Lung (tissue), 12 donors: ENCODE data around the gene PLCB4. TPM values are rescaled to one million over a fixed set of nuclear protein-coding genes. Genes with fewer than 3 reads are reported as not detected.

ENCODE experiments used
- ATAC-seq: fragments of 200-7000 bp; cut with Tn5 transposase; one replicate; pipeline ENCODE4 v1.9.1; 2020; ENCODE audit warnings: moderate number of reproducible peaks; ENCODE audit not compliant: insufficient read depth, low FRiP score
- DNase-seq, 3 donors: peaks; one replicate each; pipeline ENCODE4 v3.0.0-alpha.2; 2013 to 2017
- H3K27ac ChIP-seq, 2 donors: one replicate each; pipeline ENCODE4 v1.5.1; 2013; ENCODE audit warnings: mild to moderate bottlenecking in 2 of 2, moderate library complexity in 2 of 2, control low read depth in 1 of 2, inconsistent platforms in 1 of 2, low read depth in 1 of 2, low read length in 1 of 2
- H3K27me3 ChIP-seq, 3 donors: one replicate each; pipeline ENCODE4 v1.5.1; 2013; ENCODE audit warnings: low read length in 2 of 3; ENCODE audit not compliant: control insufficient read depth in 3 of 3, insufficient read depth in 3 of 3
- H3K36me3 ChIP-seq, 4 donors: one replicate each; pipeline ENCODE4 v1.5.1; 2013; ENCODE audit warnings: low read length in 4 of 4, mild to moderate bottlenecking in 1 of 4, moderate library complexity in 1 of 4; ENCODE audit not compliant: control insufficient read depth in 4 of 4, insufficient read depth in 4 of 4
- H3K4me1 ChIP-seq, 5 donors: one replicate each; pipeline ENCODE4 v1.5.1; 2013; ENCODE audit warnings: low read length in 5 of 5, mild to moderate bottlenecking in 2 of 5, moderate library complexity in 1 of 5; ENCODE audit not compliant: control insufficient read depth in 5 of 5, insufficient read depth in 5 of 5
- H3K4me3 ChIP-seq: one replicate; pipeline ENCODE4 v1.5.1; 2013; ENCODE audit warnings: mild to moderate bottlenecking, control low read depth, moderate library complexity
- H3K9ac ChIP-seq, 2 donors: one replicate each; pipeline ENCODE4 v1.5.1; 2013; ENCODE audit warnings: low read length in 2 of 2, control low read depth in 1 of 2; ENCODE audit not compliant: insufficient read depth in 1 of 2
- H3K9me3 ChIP-seq, 4 donors: one replicate each; pipeline ENCODE4 v1.5.1; 2013; ENCODE audit warnings: low read length in 3 of 4, mild to moderate bottlenecking in 1 of 4, moderate library complexity in 1 of 4; ENCODE audit not compliant: control insufficient read depth in 4 of 4, insufficient read depth in 3 of 4
- WGBS, 2 donors: extraction: QIAGEN DNeasy Blood & Tissue Kit; methylation state at CpG; one replicate each; pipeline ENCODE4 v1.1.7; 2013; 5-methylcytosine and 5-hydroxymethylcytosine counted together
- polyA plus RNA-seq, 2 donors: library from polyadenylated mRNA; stranded (reverse); fragments of 200-250 nt; gene quantifications; one replicate each; pipeline ENCODE4 v1.2.1, GENCODE V29; 2013
- total RNA-seq, 2 donors: library from RNA; depleted of rRNA in 1 of 2; stranded (reverse); fragments of >200 nt in 1 of 2; gene quantifications; one replicate each; pipeline ENCODE4 v1.2.1, GENCODE V29; 2014 to 2021
- TF ChIP-seq, protein P1 (sequence below): IDR thresholded peaks from 2 replicates; pipeline ENCODE4 v1.5.1; 2012; ENCODE audit warnings: mild to moderate bottlenecking; ENCODE audit errors: control extremely low read depth, extremely low read depth
- donor health status: control.
- donor health status: control.
- donor health status: Bipolar disorder and iron deficiency.
- donor health status: healthy.
- donor health status: DM: yes; HTN: yes; CAD: no.

Gene PLCB4
- total and polyA plus RNA-seq, 4 donors = 2.1 to 18.6 (median 5.6) TPM

DNA sequence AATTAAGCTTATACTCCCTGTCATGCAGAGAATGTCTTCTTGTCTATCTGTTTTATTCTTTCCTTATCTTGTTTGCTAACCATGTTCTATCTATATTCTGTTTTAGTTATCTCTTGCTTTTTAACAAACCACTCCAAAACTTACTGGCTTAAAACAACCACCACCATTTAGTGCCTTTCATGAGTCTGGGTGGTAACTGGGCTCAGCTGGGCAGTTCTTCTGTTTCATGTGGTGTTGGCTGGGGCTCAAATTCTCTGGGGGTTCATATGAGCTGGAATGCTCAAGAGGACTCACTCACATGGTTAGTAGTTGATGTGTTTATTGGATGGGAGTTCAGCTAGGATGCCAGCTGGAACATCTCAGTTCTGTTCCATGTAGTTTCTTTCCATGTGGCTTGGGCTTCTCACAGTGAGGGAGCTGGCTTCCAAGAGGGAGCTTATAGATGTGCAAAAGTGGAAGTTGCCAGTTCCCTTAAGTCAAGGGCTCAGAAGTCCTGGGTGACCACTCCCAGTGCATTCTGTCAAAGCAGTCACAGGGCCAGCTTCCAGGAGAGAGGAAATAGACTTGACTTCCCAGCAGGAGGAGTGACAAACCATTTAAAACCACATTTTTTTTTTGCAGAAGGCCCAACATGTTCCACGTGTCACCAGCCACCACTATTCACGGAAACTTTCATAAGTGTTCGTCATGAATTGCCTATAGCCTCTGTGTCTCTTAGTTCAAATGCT lies 70.4 kb downstream of the PLCB4 start:
- H3K4me3 ChIP-seq = no peak overlapping the region
- peaks cover 0 to 3% (median 0%) of the 10 kb centered on the region in 4 donors for H3K9me3 ChIP-seq
- no peak overlapping the region for H3K9ac ChIP-seq
- ATAC-seq = no peak
- no peaks in the 10 kb centered on the region for H3K27me3 ChIP-seq
- H3K36me3 ChIP-seq = no peaks in the 10 kb centered on the region
- DNase-seq = no peak
- TF ChIP-seq, protein P1, sequence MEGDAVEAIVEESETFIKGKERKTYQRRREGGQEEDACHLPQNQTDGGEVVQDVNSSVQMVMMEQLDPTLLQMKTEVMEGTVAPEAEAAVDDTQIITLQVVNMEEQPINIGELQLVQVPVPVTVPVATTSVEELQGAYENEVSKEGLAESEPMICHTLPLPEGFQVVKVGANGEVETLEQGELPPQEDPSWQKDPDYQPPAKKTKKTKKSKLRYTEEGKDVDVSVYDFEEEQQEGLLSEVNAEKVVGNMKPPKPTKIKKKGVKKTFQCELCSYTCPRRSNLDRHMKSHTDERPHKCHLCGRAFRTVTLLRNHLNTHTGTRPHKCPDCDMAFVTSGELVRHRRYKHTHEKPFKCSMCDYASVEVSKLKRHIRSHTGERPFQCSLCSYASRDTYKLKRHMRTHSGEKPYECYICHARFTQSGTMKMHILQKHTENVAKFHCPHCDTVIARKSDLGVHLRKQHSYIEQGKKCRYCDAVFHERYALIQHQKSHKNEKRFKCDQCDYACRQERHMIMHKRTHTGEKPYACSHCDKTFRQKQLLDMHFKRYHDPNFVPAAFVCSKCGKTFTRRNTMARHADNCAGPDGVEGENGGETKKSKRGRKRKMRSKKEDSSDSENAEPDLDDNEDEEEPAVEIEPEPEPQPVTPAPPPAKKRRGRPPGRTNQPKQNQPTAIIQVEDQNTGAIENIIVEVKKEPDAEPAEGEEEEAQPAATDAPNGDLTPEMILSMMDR = no peak
- H3K4me1 ChIP-seq = peaks cover 0 to 14% (median 2%) of the 10 kb centered on the region in 5 donors
- 77 to 81% methylated on average over 3 of the region's 3 CpGs for WGBS, 2 donors
- H3K27ac ChIP-seq = no peak overlapping the region

DNA sequence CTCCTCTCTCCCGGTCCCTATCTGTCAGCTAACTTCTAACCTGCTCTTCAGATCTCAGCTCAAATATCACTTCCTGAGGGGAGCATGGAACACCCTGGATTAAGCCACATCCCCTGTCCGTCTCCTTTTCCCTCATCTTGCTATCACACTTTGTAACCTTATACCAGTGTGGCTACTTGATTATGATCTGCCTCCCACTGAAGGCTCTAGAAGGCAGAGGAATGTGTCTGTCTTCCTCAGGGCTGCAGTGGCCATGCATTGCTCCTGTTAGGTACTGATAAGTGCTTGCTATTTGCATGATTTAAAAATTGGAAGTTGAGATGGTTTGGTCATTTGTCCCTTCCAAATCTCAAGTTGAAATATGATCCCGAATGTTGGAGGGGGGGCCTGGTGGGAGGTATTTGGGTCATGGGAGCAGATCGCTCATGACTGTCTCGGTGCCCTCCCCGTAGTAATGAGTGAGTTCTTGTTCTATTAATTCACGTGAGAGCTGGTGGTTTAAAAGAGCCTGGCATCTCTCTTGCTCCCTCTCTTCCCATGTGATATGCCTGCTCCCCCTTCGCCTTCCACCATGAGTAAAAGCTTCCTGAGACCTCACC lies 71.4 kb downstream of the PLCB4 start:
- peaks cover 0 to 3% (median 0%) of the 10 kb centered on the region in 4 donors for H3K9me3 ChIP-seq
- H3K9ac ChIP-seq = no peak overlapping the region
- H3K4me3 ChIP-seq = no peak overlapping the region
- TF ChIP-seq, protein P1 = no peak
- H3K36me3 ChIP-seq = no peaks in the 10 kb centered on the region
- no peak for DNase-seq
- H3K4me1 ChIP-seq = peaks cover 0 to 18% (median 2%) of the 10 kb centered on the region in 5 donors
- H3K27me3 ChIP-seq = no peaks in the 10 kb centered on the region
- no peak overlapping the region for H3K27ac ChIP-seq
- ATAC-seq = no peak
- WGBS, 2 donors = 91 to 94% methylated on average over 8 of the region's 8 CpGs

DNA sequence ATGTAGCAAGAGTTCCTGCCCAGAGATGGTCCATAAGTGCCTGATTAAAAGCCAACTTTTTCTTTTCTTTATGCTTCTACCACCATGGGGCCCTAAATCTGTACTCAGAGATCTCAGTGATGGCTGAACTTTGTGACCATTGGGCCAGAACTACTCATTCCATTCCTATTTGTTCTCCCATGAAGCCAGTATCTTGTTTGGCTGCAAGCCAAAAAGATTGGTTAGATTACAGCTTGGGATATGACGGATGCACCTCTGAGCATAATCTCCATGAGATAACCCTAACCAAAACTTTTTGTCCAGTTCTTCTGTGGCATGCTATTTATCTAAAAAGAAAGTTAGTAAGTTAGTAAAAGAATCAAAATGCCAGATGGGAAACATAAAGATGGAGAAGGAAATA lies 72.2 kb downstream of the PLCB4 start:
- DNase-seq (no peak), ATAC-seq (no peak)
- TF ChIP-seq, protein P1 = no peak
- no peak overlapping the region for H3K4me3 ChIP-seq
- 83% methylated on average over 1 of the region's 1 CpG for WGBS, 2 donors
- no peak overlapping the region for H3K27ac ChIP-seq
- H3K9me3 ChIP-seq = peaks cover 0 to 3% (median 0%) of the 10 kb centered on the region in 4 donors
- H3K9ac ChIP-seq = no peak overlapping the region
- no peaks in the 10 kb centered on the region for H3K27me3 ChIP-seq
- H3K4me1 ChIP-seq = peaks cover 0 to 18% (median 2%) of the 10 kb centered on the region in 5 donors
- no peaks in the 10 kb centered on the region for H3K36me3 ChIP-seq
